Activated gamma-delta T cell treated with Interleukin-2 at 50 U/mL for 16 hours (primary cell): ENCODE data around the gene PFKL.
"Not testable (repeated sequence)": the region's sequence is repeated elsewhere in the genome, so short reads cannot be mapped to it uniquely, and the experiment has no call there.

Source experiments
- DNase-seq: peaks from one replicate; pipeline ENCODE4 v3.0.0-alpha.2; 2020

The PFKL gene

GRCh38 chr21:44295163-44295573 lies 4.7 kb upstream of the PFKL start:
- DNase-seq: no peak

DNA sequence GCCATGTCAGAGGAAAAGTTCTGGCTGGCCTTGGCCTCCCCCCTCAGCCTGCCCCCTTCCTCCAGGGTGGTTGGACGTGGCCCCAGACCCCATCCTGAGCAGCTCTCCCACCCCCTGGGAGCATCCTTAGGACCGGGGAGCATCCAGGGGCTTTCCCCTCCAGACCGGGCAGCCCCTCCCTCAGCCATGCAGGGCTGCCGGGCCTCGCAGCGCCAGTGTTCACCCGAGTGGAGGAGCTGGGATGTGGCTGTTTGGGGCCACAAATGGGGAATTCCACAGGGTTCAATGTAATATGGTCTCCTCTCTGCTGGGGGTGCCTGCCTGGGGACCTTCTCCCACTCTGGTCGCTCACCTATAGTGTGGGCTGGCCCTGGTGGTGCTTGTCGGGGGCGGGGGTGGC lies 4.2 kb upstream of the PFKL start:
- DNase-seq: no peak

GRCh38 chr21:44296103-44296519 lies 3.7 kb upstream of the PFKL start:
- no peak for DNase-seq

GRCh38 chr21:44296916-44297315 lies 2.9 kb upstream of the PFKL start:
- no peak for DNase-seq

- peak; percentile 64 for DNase-seq
Observed at GRCh38 chr21:44297525-44298290, 2.1 kb upstream of the PFKL start.

GRCh38 chr21:44298301-44298700 lies 1.6 kb upstream of the PFKL start:
- no peak for DNase-seq

DNA sequence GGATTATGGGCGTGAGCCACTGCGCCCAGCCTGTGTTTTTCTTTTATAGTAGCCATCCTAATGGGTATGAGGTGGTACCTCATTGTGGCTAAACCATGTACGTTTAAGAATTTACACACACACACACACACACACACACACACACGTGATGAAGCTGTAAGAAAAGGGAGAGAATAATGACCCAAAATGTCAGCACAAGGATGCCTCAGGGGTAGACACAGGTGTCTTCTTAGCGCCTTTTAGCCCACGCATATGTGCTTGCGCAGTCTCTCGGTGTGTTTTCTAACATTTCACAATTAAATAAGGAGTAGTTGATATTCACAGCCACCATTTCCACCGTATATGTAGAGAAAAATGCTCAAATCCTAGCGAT lies 782 bp upstream of the PFKL start:
- DNase-seq: no peak

GRCh38 chr21:44300262-44300959 lies 558 bp downstream of the PFKL start:
- DNase-seq: peak; percentile 55

DNA sequence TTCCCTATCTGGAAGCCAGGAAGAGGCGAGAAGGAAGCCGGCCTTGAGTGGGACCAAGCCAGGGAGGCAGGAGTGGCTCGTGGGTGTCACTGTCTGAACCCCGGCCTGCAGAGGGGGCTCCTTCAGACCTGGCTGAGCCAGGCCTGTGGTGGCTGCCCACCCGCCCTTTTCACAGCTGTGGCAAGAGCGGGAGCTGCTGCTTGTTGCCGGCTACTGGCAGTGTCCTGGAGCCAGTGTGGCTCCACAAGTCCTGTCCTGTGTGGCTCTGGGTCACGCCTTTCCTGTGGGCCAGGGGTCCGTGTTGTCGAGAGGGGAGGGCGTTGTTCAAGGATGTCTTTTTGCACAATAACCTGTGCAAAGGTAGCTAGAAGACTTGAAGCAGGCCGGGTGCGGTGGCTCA lies 1.3 kb downstream of the PFKL start:
- no peak for DNase-seq

DNA sequence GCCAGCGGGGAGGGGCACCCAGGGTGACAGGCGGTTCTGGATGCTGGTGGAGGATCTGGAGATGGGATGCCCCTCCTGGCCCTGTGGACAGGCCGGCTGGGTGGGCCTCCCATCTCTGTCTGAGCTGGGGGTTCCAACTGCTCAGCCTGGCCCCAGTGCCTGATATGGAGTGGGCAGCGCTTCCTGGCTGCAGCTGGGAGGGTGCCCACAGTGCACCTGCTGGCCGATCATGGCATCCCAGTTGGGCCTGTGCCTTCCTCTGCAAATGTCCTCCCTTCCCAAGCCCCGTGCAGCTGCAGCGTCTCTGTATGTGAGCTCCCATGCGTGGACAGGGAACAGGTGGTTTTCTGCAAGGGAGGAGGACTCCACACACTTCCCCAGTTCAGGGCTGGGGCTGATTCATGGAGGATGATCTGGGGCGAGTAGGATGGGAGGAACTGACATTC lies 2.1 kb downstream of the PFKL start:
- DNase-seq: no peak

DNA sequence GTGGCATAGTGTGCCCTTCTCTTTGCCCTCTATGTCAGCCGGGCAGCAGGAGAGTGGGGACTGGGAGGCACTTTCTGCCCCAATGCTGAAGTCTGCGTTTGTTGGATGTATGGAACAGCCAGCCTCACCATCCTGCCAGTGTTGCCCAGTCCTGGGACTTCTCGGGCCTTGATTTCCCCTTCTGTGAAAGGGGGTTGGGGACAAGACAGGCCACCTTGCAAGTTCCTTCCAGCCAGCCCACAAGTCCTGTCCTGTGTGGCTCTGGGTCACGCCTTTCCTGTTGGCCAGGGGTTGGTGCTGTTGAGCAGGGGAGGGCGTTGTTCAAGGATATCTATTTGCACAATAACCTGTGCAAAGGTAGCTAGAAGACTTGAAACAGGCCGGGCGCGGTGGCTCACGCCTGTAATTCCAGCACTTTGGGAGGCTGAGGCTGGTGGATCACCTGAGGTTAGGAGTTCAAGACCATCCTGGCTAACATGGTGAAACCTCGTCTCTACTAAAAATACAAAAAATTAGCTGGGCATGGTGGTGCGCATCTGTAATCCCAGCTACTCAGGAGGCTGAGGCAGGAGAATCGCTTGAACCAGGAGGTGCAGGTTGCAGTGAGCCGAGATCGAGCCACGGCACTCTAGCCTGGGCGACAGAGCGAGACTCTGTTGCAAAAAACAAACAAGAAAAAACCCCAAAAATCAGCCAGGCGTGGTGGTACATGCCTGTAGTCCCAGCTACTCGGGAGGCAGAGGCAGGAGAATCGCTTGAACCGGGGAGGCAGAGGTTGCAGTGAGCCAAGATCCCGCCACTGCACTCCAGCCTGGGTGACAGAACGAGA lies 2.9 kb downstream of the PFKL start:
- DNase-seq: not testable (repeated sequence)

DNA sequence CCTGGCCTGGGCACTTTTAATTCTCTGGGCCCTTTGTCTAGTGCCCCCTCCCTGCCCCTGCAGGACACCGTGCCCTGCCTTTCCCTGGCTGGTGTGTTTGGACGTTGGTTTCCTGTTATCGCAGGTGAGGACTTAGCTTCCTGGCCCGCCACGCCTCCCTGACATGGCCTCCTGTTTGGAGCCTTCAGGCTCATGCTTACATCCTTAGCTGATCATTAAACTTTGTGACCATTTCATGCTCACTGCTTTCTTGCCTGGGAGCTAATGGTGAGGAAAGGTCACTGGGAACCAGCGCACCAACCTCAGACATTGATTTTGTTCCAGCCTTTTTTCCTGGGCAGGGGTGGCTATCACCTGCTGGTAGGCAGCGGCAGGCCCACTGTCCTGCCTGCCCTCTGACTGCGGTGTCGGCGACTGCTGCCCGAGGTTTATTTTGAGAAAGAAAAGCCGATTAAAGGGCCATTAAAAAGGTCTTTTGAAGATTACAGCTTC lies 3.7 kb downstream of the PFKL start:
- no peak for DNase-seq

GRCh38 chr21:44304011-44304616 lies 4.3 kb downstream of the PFKL start:
- DNase-seq: no peak

DNA sequence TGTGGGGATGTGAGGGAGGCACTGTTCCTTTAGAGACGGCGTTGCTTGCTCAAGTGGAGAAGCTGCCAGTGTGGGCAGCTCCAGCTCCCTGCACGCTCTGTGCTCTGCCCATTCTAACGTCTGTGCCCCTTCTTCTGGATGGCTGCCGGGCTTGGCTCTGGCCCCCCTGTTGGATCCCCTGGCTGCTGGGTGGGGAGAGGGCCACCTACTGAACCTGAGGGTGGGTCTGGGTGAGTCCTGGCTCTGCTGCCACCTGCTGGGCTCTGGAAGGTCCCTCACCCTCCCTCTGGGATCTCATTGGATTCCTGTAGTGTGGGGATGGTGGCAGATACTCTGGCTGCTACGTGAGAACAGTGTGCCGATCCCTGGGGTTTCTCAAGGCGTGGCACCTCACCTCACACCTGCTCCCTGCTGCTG lies 5.0 kb downstream of the PFKL start:
- DNase-seq: peak; percentile 37

GRCh38 chr21:44305691-44306090 lies 5.8 kb downstream of the PFKL start:
- no peak for DNase-seq

- DNase-seq: no peak
Observed at GRCh38 chr21:44306936-44307704, 7.3 kb downstream of the PFKL start.

- no peak for DNase-seq
Observed at GRCh38 chr21:44310628-44311507, 11.0 kb downstream of the PFKL start.

DNA sequence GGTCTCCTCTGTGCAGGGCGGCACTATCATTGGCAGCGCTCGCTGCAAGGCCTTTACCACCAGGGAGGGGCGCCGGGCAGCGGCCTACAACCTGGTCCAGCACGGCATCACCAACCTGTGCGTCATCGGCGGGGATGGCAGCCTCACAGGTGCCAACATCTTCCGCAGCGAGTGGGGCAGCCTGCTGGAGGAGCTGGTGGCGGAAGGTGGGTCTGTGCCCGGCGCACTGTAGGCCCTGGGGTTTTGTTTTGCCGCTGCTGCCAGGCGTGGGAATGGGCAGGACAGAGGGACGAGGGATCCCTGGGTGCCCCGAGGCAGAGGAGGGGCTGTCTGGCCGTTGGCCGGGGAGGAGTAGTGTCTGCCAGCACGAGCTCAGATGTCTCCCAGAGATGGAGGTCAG lies 12.2 kb downstream of the PFKL start:
- no peak for DNase-seq

- DNase-seq: no peak
Observed at GRCh38 chr21:44312716-44313115, 12.9 kb downstream of the PFKL start.

DNA sequence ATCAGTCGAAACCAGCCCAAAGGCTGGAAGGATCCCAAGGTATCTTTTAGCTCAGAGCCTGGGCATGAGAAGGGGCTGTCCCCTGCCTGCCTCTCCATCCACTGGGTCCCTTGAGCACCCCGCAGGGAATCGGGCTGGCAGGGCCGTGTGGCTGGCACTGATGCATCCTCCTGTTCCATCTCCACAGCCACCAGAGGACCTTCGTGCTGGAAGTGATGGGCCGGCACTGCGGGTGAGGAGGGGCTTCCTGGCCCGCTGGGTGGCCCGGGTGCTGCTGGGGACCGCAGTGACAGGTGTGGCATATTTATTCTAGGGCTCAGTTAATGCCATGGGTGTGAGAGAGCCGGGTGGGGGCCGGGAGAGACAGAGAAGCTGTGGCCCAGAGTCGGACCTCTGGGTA lies 13.6 kb downstream of the PFKL start:
- DNase-seq: no peak

DNA sequence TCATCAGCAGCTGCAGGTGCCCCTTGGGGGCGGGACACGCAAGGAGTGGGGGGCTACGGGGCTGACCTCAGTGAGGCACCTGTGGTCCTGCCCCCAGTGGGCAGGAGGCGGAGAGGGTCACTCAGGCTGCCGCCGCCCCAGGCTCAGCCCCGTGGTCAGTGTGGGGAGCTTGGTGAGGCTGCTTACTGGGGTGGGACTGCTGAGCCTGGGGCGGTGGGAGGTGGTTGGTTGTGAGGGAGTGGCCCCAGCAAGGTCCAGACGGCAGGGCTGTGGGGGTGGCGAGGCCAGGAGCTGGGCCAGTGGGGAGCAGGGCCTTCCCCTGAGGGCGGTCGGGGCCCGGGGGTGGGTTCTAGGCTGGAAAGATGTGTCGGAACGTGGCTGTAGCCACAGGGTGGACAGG lies 14.3 kb downstream of the PFKL start:
- no peak for DNase-seq
